H1 (cell line): ENCODE data around the gene CTIF. TPM values are rescaled to one million over a fixed set of nuclear protein-coding genes. Genes with fewer than 3 reads are reported as not detected.

ENCODE experiments used
- BCL11A ChIP-seq, 2 experiments: IDR thresholded peaks; one replicate each; pipeline ENCODE4 v1.6.1; 2011; ENCODE audit warnings: low read depth in 2 of 2, low read length in 2 of 2, mild to moderate bottlenecking in 2 of 2
- NANOG ChIP-seq: IDR thresholded peaks from 2 replicates; pipeline ENCODE4 v1.6.1; 2011; ENCODE audit warnings: low read length, low read depth, mild to moderate bottlenecking, inconsistent platforms; ENCODE audit not compliant: insufficient read depth, poor library complexity, severe bottlenecking
- polyA plus RNA-seq, 7 experiments: library from polyadenylated mRNA; depleted of rRNA in 3 of 7; stranded (reverse) in 5 of 7; unstranded in 2 of 7; fragments of >200 nt in 5 of 7; fragments of 200-250 nt in 2 of 7; gene quantifications; 1 replicate in 5 of 7; 2 replicates in 1 of 7; 4 replicates in 1 of 7; pipeline versions ENCODE4 v1.2.1 to v1.2.3, GENCODE V29; 2011 to 2013; ENCODE audit warnings: missing spikeins in 2 of 7, mixed read lengths in 2 of 7
- total RNA-seq: library from RNA; stranded (reverse); fragmentation: NEBNext Ultra II Directional; extraction: Animal tissue kit (Norgen Biotek cat#: 25700); gene quantifications from 2 replicates; pipeline ENCODE4 v1.2.1, GENCODE V29; 2021

The CTIF gene
- total and polyA plus RNA-seq, 2 of the 8 experiments (the other 6 are each of a cell fraction or from before 2014, with no cell fraction given): 9.0 to 17.8 TPM

DNA sequence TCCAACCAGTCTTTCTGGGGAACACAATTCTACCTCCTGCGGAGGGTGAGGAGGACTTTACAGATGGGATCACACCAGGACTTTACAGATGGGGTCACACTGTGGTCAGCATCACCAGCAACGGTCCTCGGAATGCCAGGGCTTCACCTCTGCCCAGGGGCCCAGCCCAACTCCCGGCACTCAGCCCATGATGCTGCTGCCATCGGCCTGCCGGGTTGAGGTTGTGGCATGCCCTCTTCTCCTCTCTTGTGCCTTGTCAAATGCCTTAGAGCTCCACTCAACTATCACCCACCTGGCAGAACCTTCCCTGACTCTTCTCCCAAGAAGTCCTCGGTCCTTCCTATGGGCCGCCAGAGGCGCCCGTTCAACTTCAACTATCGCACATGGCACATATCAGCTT, 166.7 kb downstream of the CTIF start (continued):
- TF ChIP-seq NANOG: no peak
- TF ChIP-seq BCL11A (IDR thresholded peaks at IDR 0.05; ENCODE audit: low read depth in 2 of 2, low read length in 2 of 2): no peak
